SK-N-SH treated with all-trans-retinoic acid at 6 μM for 48 hours (cell line): ENCODE data around the gene IFT25.

Source experiments
- ARNTL ChIP-seq: fragments of 450-650 bp; formaldehyde crosslinking; IDR thresholded peaks from 2 replicates; pipeline ENCODE4 v1.5.0; 2020; ENCODE audit warnings: low read depth, mild to moderate bottlenecking, moderate library complexity, borderline replicate concordance
- CSDC2 ChIP-seq: fragments of 250-450 bp; sonication (Bioruptor Pico); IDR thresholded peaks from 2 replicates; pipeline ENCODE4 v1.5.0; 2020; ENCODE audit warnings: mild to moderate bottlenecking, moderate library complexity
- CSRNP3 ChIP-seq: fragments of 250-450 bp; sonication (Bioruptor Pico); IDR thresholded peaks from 2 replicates; pipeline ENCODE4 v1.5.1; 2021; ENCODE audit warnings: mild to moderate bottlenecking, moderate library complexity
- GLIS3 ChIP-seq: fragments of 250-450 bp; sonication (Bioruptor Pico); IDR thresholded peaks from 2 replicates; pipeline ENCODE4 v1.5.0; 2020; ENCODE audit warnings: mild to moderate bottlenecking, moderate library complexity
- ISL1 ChIP-seq: fragments of 250-450 bp; sonication (Bioruptor Pico); IDR thresholded peaks from 2 replicates; pipeline ENCODE4 v2.1.2; 2022; ENCODE audit warnings: mild to moderate bottlenecking, moderate library complexity
- OSR1 ChIP-seq: fragments of 250-450 bp; sonication (Bioruptor Pico); IDR thresholded peaks from 2 replicates; pipeline ENCODE4 v1.8.0; 2022; ENCODE audit warnings: moderate library complexity, mild to moderate bottlenecking, inconsistent platforms
- PATZ1 ChIP-seq: fragments of 250-450 bp; sonication (Bioruptor Pico); IDR thresholded peaks from 2 replicates; pipeline ENCODE4 v1.8.0; 2020; ENCODE audit warnings: mild to moderate bottlenecking, moderate library complexity, borderline replicate concordance
- POU6F1 ChIP-seq: fragments of 250-450 bp; sonication (Bioruptor Pico); IDR thresholded peaks from 2 replicates; pipeline ENCODE4 v1.8.0; 2021; ENCODE audit warnings: low read depth, mild to moderate bottlenecking, moderate library complexity, borderline replicate concordance
- RARB ChIP-seq: fragments of 250-450 bp; sonication (Bioruptor Pico); IDR thresholded peaks from 2 replicates; pipeline ENCODE4 v1.8.0; 2021; ENCODE audit warnings: mild to moderate bottlenecking, moderate library complexity
- TSHZ2 ChIP-seq: fragments of 250-450 bp; sonication (Bioruptor Pico); IDR thresholded peaks from 2 replicates; pipeline ENCODE4 v1.5.0; 2020; ENCODE audit warnings: mild to moderate bottlenecking, moderate library complexity
- ZFP3 ChIP-seq: fragments of 250-450 bp; sonication (Bioruptor Pico); IDR thresholded peaks from 2 replicates; pipeline ENCODE4 v1.5.0; 2020; ENCODE audit warnings: mild to moderate bottlenecking, moderate library complexity
- ZNF565 ChIP-seq: fragments of 450-650 bp; formaldehyde crosslinking; conservative IDR thresholded peaks from 2 replicates; pipeline ENCODE4 v1.5.0; 2020; ENCODE audit warnings: low read depth, mild to moderate bottlenecking, moderate library complexity
- ZNF70 ChIP-seq: fragments of 450-650 bp; formaldehyde crosslinking; IDR thresholded peaks from 2 replicates; pipeline ENCODE4 v1.5.0; 2020; ENCODE audit warnings: mild to moderate bottlenecking, moderate library complexity
- ZNF8 ChIP-seq: fragments of 450-650 bp; formaldehyde crosslinking; IDR thresholded peaks from 2 replicates; pipeline ENCODE4 v1.5.0; 2020; ENCODE audit warnings: mild to moderate bottlenecking, moderate library complexity

- TF ChIP-seq ISL1 (CRISPR knock-in tag): no peak
- TF ChIP-seq RARB (CRISPR knock-in tag): no peak
- no peak for TF ChIP-seq TSHZ2 (CRISPR knock-in tag)
- TF ChIP-seq ARNTL (CRISPR knock-in tag): no peak
- TF ChIP-seq PATZ1 (CRISPR knock-in tag): no peak
- TF ChIP-seq ZNF8 (CRISPR knock-in tag): no peak
- TF ChIP-seq ZFP3 (CRISPR knock-in tag): no peak
- TF ChIP-seq CSRNP3 (CRISPR knock-in tag): no peak
- no peak for TF ChIP-seq CSDC2
- TF ChIP-seq POU6F1: no peak
- no peak for TF ChIP-seq OSR1 (CRISPR knock-in tag)
- no peak for TF ChIP-seq ZNF565 (CRISPR knock-in tag)
- TF ChIP-seq GLIS3 (CRISPR knock-in tag): no peak
- TF ChIP-seq ZNF70 (CRISPR knock-in tag): no peak
Observed at GRCh38 chr1:53971718-53972117, 26.2 kb upstream of the IFT25 start.
